ENCODE measurements around the gene TMEFF2.

DNA sequence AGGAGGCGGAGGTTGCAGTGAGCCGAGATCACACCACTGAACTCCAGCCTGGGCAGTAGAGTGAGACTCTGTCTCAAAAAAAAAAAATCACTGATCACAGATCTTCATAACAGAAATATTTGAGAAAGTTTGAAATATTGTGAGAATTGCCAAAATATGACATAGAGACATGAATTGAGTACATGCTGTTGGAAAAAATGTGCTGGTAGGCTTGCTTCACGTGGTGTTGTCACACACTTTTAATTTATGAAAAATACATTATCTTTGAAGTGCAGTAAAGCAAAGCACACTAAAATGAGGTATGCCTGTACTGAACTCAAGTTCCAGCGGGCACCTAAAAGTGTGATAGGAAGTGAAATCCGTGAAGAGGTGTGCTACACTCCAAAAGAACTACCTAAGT lies 152.6 kb downstream of the TMEFF2 start:
- TF ChIP-seq, protein P1, sequence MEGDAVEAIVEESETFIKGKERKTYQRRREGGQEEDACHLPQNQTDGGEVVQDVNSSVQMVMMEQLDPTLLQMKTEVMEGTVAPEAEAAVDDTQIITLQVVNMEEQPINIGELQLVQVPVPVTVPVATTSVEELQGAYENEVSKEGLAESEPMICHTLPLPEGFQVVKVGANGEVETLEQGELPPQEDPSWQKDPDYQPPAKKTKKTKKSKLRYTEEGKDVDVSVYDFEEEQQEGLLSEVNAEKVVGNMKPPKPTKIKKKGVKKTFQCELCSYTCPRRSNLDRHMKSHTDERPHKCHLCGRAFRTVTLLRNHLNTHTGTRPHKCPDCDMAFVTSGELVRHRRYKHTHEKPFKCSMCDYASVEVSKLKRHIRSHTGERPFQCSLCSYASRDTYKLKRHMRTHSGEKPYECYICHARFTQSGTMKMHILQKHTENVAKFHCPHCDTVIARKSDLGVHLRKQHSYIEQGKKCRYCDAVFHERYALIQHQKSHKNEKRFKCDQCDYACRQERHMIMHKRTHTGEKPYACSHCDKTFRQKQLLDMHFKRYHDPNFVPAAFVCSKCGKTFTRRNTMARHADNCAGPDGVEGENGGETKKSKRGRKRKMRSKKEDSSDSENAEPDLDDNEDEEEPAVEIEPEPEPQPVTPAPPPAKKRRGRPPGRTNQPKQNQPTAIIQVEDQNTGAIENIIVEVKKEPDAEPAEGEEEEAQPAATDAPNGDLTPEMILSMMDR (IDR thresholded peaks at IDR 0.05), result no peak
- no peak for TF ChIP-seq POLR2A (IDR thresholded peaks at IDR 0.05)
